Liver (tissue), 9 donors: ENCODE results near the gene UQCC3. TPM values are rescaled to one million over a fixed set of nuclear protein-coding genes. Genes with fewer than 3 reads are reported as not detected.

ENCODE experiments used
- DNase-seq: peaks from one replicate; pipeline ENCODE4 v3.0.0-alpha.2; 2017; ENCODE audit warnings: low spot score
- H3K27ac ChIP-seq, 2 donors: one replicate each; pipeline ENCODE4 v1.7.0; 2013; ENCODE audit warnings: inconsistent platforms in 2 of 2, low read length in 2 of 2, control low read depth in 1 of 2, low read depth in 1 of 2, mild to moderate bottlenecking in 1 of 2
- H3K27me3 ChIP-seq, 4 donors: one replicate each; pipeline versions ENCODE4 v1.6.1 to v1.7.0; 2013; ENCODE audit warnings: low read length in 3 of 4, inconsistent platforms in 1 of 4, mild to moderate bottlenecking in 1 of 4, moderate library complexity in 1 of 4; ENCODE audit not compliant: control insufficient read depth in 4 of 4, insufficient read depth in 4 of 4
- H3K36me3 ChIP-seq, 4 donors: one replicate each; pipeline versions ENCODE4 v1.6.1 to v1.7.0; 2013; ENCODE audit warnings: low read length in 3 of 4, mild to moderate bottlenecking in 3 of 4, low read depth in 1 of 4, moderate library complexity in 1 of 4; ENCODE audit not compliant: control insufficient read depth in 4 of 4, insufficient read depth in 3 of 4
- H3K4me1 ChIP-seq, 4 donors: one replicate each; pipeline versions ENCODE4 v1.6.1 to v1.7.0; 2013; ENCODE audit warnings: low read length in 3 of 4, mild to moderate bottlenecking in 3 of 4, moderate library complexity in 1 of 4; ENCODE audit not compliant: control insufficient read depth in 4 of 4, insufficient read depth in 4 of 4
- H3K4me3 ChIP-seq, 3 donors: one replicate each; pipeline versions ENCODE4 v1.6.1 to v1.7.0; 2013; ENCODE audit warnings: low read length in 3 of 3, control low read depth in 1 of 3, low read depth in 1 of 3, mild to moderate bottlenecking in 1 of 3
- H3K9ac ChIP-seq, 2 donors: one replicate each; pipeline ENCODE4 v1.7.0; 2013; ENCODE audit warnings: low read length in 2 of 2, mild to moderate bottlenecking in 2 of 2, moderate library complexity in 2 of 2, control low read depth in 1 of 2, low read depth in 1 of 2
- H3K9me3 ChIP-seq, 4 donors: one replicate each; pipeline versions ENCODE4 v1.6.1 to v1.7.0; 2013; ENCODE audit warnings: low read length in 3 of 4; ENCODE audit not compliant: control insufficient read depth in 4 of 4
- CTCF ChIP-seq: fragments of 150-350 bp; IDR thresholded peaks from 2 replicates; pipeline ENCODE4 v1.5.1; 2017; ENCODE audit warnings: improper control_type of control experiment, low read depth, low read length; ENCODE audit not compliant: missing input control
- EGR1 ChIP-seq, 2 donors: IDR thresholded peaks; 2 replicates each; pipeline ENCODE4 v1.6.1; 2016 to 2018; ENCODE audit warnings: antibody characterized with exemption in 2 of 2, low read depth in 2 of 2
- FOXA1 ChIP-seq: IDR thresholded peaks from 2 replicates; pipeline ENCODE4 v1.6.1; 2016; ENCODE audit warnings: antibody characterized with exemption
- FOXA2 ChIP-seq: IDR thresholded peaks from 2 replicates; pipeline ENCODE4 v1.6.1; 2016; ENCODE audit warnings: antibody characterized with exemption
- GABPA ChIP-seq, 2 donors: IDR thresholded peaks in 1 of 2; conservative IDR thresholded peaks in 1 of 2; 2 replicates each; pipeline ENCODE4 v1.6.1; 2016; ENCODE audit warnings: antibody characterized with exemption in 2 of 2, mild to moderate bottlenecking in 1 of 2, moderate library complexity in 1 of 2
- HNF4A ChIP-seq, 2 donors: conservative IDR thresholded peaks; 2 replicates each; pipeline ENCODE4 v1.6.1; 2016; ENCODE audit warnings: antibody characterized with exemption in 2 of 2, mild to moderate bottlenecking in 2 of 2
- HNF4G ChIP-seq: IDR thresholded peaks from 2 replicates; pipeline ENCODE4 v1.6.1; 2016; ENCODE audit warnings: antibody characterized with exemption
- NR2F2 ChIP-seq: IDR thresholded peaks from 2 replicates; pipeline ENCODE4 v1.6.1; 2016; ENCODE audit warnings: antibody characterized with exemption
- RAD21 ChIP-seq, 2 donors: IDR thresholded peaks; 2 replicates each; pipeline ENCODE4 v1.6.1; 2016; ENCODE audit warnings: antibody characterized with exemption in 2 of 2, mild to moderate bottlenecking in 2 of 2
- RXRA ChIP-seq, 2 donors: IDR thresholded peaks; 2 replicates each; pipeline ENCODE4 v1.6.1; 2017 to 2018; ENCODE audit warnings: antibody characterized with exemption in 2 of 2, mild to moderate bottlenecking in 1 of 2
- SP1 ChIP-seq: IDR thresholded peaks from 2 replicates; pipeline ENCODE4 v1.6.1; 2018; ENCODE audit warnings: antibody characterized with exemption, mild to moderate bottlenecking
- TAF1 ChIP-seq: conservative IDR thresholded peaks from 2 replicates; pipeline ENCODE4 v1.6.1; 2016; ENCODE audit warnings: antibody characterized with exemption, mild to moderate bottlenecking
- YY1 ChIP-seq: IDR thresholded peaks from 2 replicates; pipeline ENCODE4 v1.6.1; 2016; ENCODE audit warnings: antibody characterized with exemption, mild to moderate bottlenecking
- ZBTB33 ChIP-seq: IDR thresholded peaks from 2 replicates; pipeline ENCODE4 v1.6.1; 2016; ENCODE audit warnings: antibody characterized with exemption
- WGBS: extraction: QIAGEN DNeasy Blood & Tissue Kit; methylation state at CpG from one replicate; pipeline ENCODE4 v1.1.7; 2013; 5-methylcytosine and 5-hydroxymethylcytosine counted together
- polyA plus RNA-seq, 2 donors: library from polyadenylated mRNA; stranded (reverse) in 1 of 2; unstranded in 1 of 2; fragments of 200-250 nt in 1 of 2; fragments of >200 nt in 1 of 2; fragmentation: Nextera tagmentation in 1 of 2; extraction: Ambion mirVana in 1 of 2; gene quantifications; one replicate each; pipeline versions ENCODE4 v1.2.1 to v1.2.3, GENCODE V29; 2013 to 2015
- total RNA-seq, 2 donors: library from RNA; depleted of rRNA; stranded (reverse); fragments of >200 nt; gene quantifications; one replicate each; pipeline ENCODE4 v1.2.3, GENCODE V29; 2014
- donor health status: healthy.
- donor health status: healthy.
- donor health status: healthy.
- donor health status: healthy.
- donor health status: healthy.

The UQCC3 gene
- total and polyA plus RNA-seq, 4 donors: 2.9 to 12.2 (median 6.6) TPM

GRCh38 chr11:62678770-62679696 is 7.6 kb downstream of the UQCC3 start, which contains the start of gene UBXN1 (continued):
- TF ChIP-seq TAF1: no peak
- TF ChIP-seq GABPA (IDR thresholded peaks at IDR 0.05 in 1 of 2, conservative IDR thresholded peaks at IDR 0.05 in 1 of 2): peak; percentile 75 to 97
- TF ChIP-seq CTCF: no peak
- no peak for TF ChIP-seq FOXA2
- peak; percentile 49 to 64 for TF ChIP-seq RXRA (IDR thresholded peaks at IDR 0.05)
- TF ChIP-seq EGR1 (IDR thresholded peaks at IDR 0.05; ENCODE audit: low read depth in 2 of 2): peak; percentile 68 to 87
- no peak for TF ChIP-seq FOXA1
- no peak for TF ChIP-seq HNF4G
- peak; percentile 65 for TF ChIP-seq SP1

- Histone ChIP-seq H3K4me1 (peaks cover 0 to 35% (median 30%) of the 10 kb centered on the region in 4 donors), H3K4me3 (no peak overlapping the region), H3K27ac (no peak overlapping the region), H3K9ac (no peak overlapping the region), H3K27me3 (no peaks in the 10 kb centered on the region), H3K9me3 (no peaks in the 10 kb centered on the region), H3K36me3 (peaks cover 0 to 4% (median 2%) of the 10 kb centered on the region in 4 donors)
- TF ChIP-seq NR2F2 (no peak), HNF4A (conservative IDR thresholded peaks at IDR 0.05) (peak in 1 of 2 donors; percentile 23), TAF1 (no peak), CTCF (peak; percentile 61), RAD21 (IDR thresholded peaks at IDR 0.05) (peak; percentile 77 to 79), FOXA2 (no peak), GABPA (IDR thresholded peaks at IDR 0.05 in 1 of 2, conservative IDR thresholded peaks at IDR 0.05 in 1 of 2) (peak in 1 of 2 donors; percentile 14)
- 52% methylated on average over 4 of the region's 4 CpGs for WGBS
- DNase-seq: no peak
These were observed 9.4 kb downstream of the UQCC3 start for GRCh38 chr11:62680825-62681240.

- DNase-seq: no peak
- 72% methylated on average over 7 of the region's 7 CpGs for WGBS
- H3K9ac ChIP-seq: no peak overlapping the region
- H3K27me3 ChIP-seq: no peaks in the 10 kb centered on the region
- H3K36me3 ChIP-seq: peaks cover 0 to under 1% (median 0%) of the 10 kb centered on the region in 4 donors
- no peak for TF ChIP-seq ZBTB33
- no peak for TF ChIP-seq NR2F2
- no peak for TF ChIP-seq YY1
- no peak for TF ChIP-seq FOXA2
- no peak for TF ChIP-seq HNF4A (conservative IDR thresholded peaks at IDR 0.05)
- no peak for TF ChIP-seq RXRA (IDR thresholded peaks at IDR 0.05)
- no peak for TF ChIP-seq CTCF
- H3K4me3 ChIP-seq: no peak overlapping the region
- no peak overlapping the region for H3K27ac ChIP-seq
- no peaks in the 10 kb centered on the region for H3K9me3 ChIP-seq
- H3K4me1 ChIP-seq: peaks cover under 1 to 21% (median 15%) of the 10 kb centered on the region in 4 donors
These were observed 11.0 kb downstream of the UQCC3 start for GRCh38 chr11:62682518-62682917.
